Urothelium cell line (cell line): ENCODE results near the gene LRRC10.
A peak's percentile ranks its signal among the peaks of the same experiment; 100 is the strongest.

Experiments
- DNase-seq: peaks from one replicate; pipeline ENCODE4 v3.0.0; 2011; ENCODE audit warnings: low spot score, mixed read lengths
- FAIRE-seq: peaks from 2 replicates; lab custom pipeline; 2011; peaks lifted over from hg19 to GRCh38; lab: Jason Lieb, UNC

The LRRC10 gene

GRCh38 chr12:69570545-69571399 is 39.9 kb downstream of the LRRC10 start:
- peak; percentile 28 for DNase-seq
- no peak for FAIRE-seq

GRCh38 chr12:69570000-69570516 is 40.6 kb downstream of the LRRC10 start:
- DNase-seq (no peak), FAIRE-seq (no peak)

- FAIRE-seq, result no peak
- DNase-seq, result no peak
These were observed 41.5 kb downstream of the LRRC10 start for GRCh38 chr12:69569236-69569635.

DNA sequence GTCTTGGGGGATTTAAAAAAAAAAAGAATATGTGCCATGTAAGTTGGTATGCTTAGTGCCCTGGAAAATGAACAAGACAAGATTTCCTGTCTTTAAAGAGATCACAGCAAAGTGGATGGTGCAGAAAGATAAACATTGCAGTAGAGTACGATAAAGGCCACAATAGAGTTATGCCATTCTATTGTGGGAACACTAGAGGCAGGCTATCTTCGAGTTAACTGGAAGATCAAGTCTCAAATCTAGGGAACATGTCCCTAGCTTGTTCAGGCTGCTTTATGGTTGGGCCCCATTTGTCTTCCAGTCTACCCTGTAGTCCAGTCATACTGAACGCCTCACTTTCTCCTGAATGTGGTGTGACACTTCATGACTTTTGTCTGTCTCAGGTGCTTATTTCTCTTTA is 44.1 kb downstream of the LRRC10 start:
- DNase-seq, result no peak
- FAIRE-seq, result no peak

- FAIRE-seq (no peak), DNase-seq (no peak)
These were observed 47.4 kb downstream of the LRRC10 start for GRCh38 chr12:69563166-69563762.
